Measurements from ENCODE around the gene MST1.

The MST1 gene

GRCh38 chr3:49689046-49689907, at the start of gene MST1, which contains the start of gene RNF123:
Gene MST1, minus strand, starts transcription at chr3:49689474. Its CDS starts 783 bp downstream, at chr3:49688691.
Gene RNF123, plus strand, starts transcription at chr3:49689557. Its CDS starts 1,609 bp downstream, at chr3:49691166.
- no peak for TF ChIP-seq ZNF274 (IDR thresholded peaks at IDR 0.05; ENCODE audit: low read depth, low read length)
- peak within 1 kb of the TSS; percentile 83 for H3K4me3 ChIP-seq (ENCODE audit: low read length)

GRCh38 chr3:49738067-49738713, 48.9 kb upstream of the MST1 start:
- TF ChIP-seq ZNF274 (IDR thresholded peaks at IDR 0.05; ENCODE audit: low read depth, low read length): no peak
- no peak overlapping the region for H3K4me3 ChIP-seq (ENCODE audit: low read length)

GRCh38 chr3:49734752-49735151, 45.5 kb upstream of the MST1 start:
- no peak overlapping the region for H3K4me3 ChIP-seq (ENCODE audit: low read length)
- no peak for TF ChIP-seq ZNF274 (IDR thresholded peaks at IDR 0.05; ENCODE audit: low read depth, low read length)

GRCh38 chr3:49733551-49733950, 44.3 kb upstream of the MST1 start:
- H3K4me3 ChIP-seq (ENCODE audit: low read length): no peak overlapping the region
- TF ChIP-seq ZNF274 (IDR thresholded peaks at IDR 0.05; ENCODE audit: low read depth, low read length): no peak

- no peak for TF ChIP-seq ZNF274 (IDR thresholded peaks at IDR 0.05; ENCODE audit: low read depth, low read length)
- H3K4me3 ChIP-seq (ENCODE audit: low read length): no peak overlapping the region
These were observed 43.3 kb upstream of the MST1 start for GRCh38 chr3:49732597-49732996.

- TF ChIP-seq ZNF274 (IDR thresholded peaks at IDR 0.05; ENCODE audit: low read depth, low read length): no peak
- H3K4me3 ChIP-seq (ENCODE audit: low read length): no peak overlapping the region
These were observed 40.8 kb upstream of the MST1 start for GRCh38 chr3:49729966-49730609.

GRCh38 chr3:49727924-49728361, 38.7 kb upstream of the MST1 start:
- TF ChIP-seq ZNF274 (IDR thresholded peaks at IDR 0.05; ENCODE audit: low read depth, low read length): no peak
- no peak overlapping the region for H3K4me3 ChIP-seq (ENCODE audit: low read length)

- no peak overlapping the region for H3K4me3 ChIP-seq (ENCODE audit: low read length)
- TF ChIP-seq ZNF274 (IDR thresholded peaks at IDR 0.05; ENCODE audit: low read depth, low read length): no peak
These were observed 38.1 kb upstream of the MST1 start for GRCh38 chr3:49727154-49727923.

GRCh38 chr3:49725906-49726681, 36.8 kb upstream of the MST1 start:
- H3K4me3 ChIP-seq (ENCODE audit: low read length): no peak overlapping the region
- no peak for TF ChIP-seq ZNF274 (IDR thresholded peaks at IDR 0.05; ENCODE audit: low read depth, low read length)

GRCh38 chr3:49724586-49724985, 35.3 kb upstream of the MST1 start:
- TF ChIP-seq ZNF274 (IDR thresholded peaks at IDR 0.05; ENCODE audit: low read depth, low read length): no peak
- peak overlapping the region; percentile 70 for H3K4me3 ChIP-seq (ENCODE audit: low read length)

GRCh38 chr3:49723628-49724551, 34.6 kb upstream of the MST1 start, which contains the start of gene GMPPB:
Gene GMPPB, minus strand, starts transcription at chr3:49723951. Its CDS starts 225 bp downstream, at chr3:49723726.
- peak within 1 kb of the TSS; percentile 96 for H3K4me3 ChIP-seq (ENCODE audit: low read length)
- no peak for TF ChIP-seq ZNF274 (IDR thresholded peaks at IDR 0.05; ENCODE audit: low read depth, low read length)

GRCh38 chr3:49723296-49723627, 34.0 kb upstream of the MST1 start:
- TF ChIP-seq ZNF274 (IDR thresholded peaks at IDR 0.05; ENCODE audit: low read depth, low read length): no peak
- H3K4me3 ChIP-seq (ENCODE audit: low read length): peak overlapping the region; percentile 96
